ENCODE results near the gene MSH3.
"Not testable (repeated sequence)": the region's sequence is repeated elsewhere in the genome, so short reads cannot be mapped to it uniquely, and the experiment has no call there.

Gene MSH3

GRCh38 chr5:80866371-80866770 lies 211.9 kb downstream of the MSH3 start:
- H3K4me3 ChIP-seq (ENCODE audit: low read length): no peak overlapping the region
- no peak for TF ChIP-seq ZNF274 (IDR thresholded peaks at IDR 0.05; ENCODE audit: low read depth, low read length)

GRCh38 chr5:80867233-80867632 lies 212.8 kb downstream of the MSH3 start:
- no peak for TF ChIP-seq ZNF274 (IDR thresholded peaks at IDR 0.05; ENCODE audit: low read depth, low read length)
- H3K4me3 ChIP-seq (ENCODE audit: low read length): no peak overlapping the region

GRCh38 chr5:80870442-80870841 lies 216.0 kb downstream of the MSH3 start:
- TF ChIP-seq ZNF274 (IDR thresholded peaks at IDR 0.05; ENCODE audit: low read depth, low read length): no peak
- H3K4me3 ChIP-seq (ENCODE audit: low read length): no peak overlapping the region

DNA sequence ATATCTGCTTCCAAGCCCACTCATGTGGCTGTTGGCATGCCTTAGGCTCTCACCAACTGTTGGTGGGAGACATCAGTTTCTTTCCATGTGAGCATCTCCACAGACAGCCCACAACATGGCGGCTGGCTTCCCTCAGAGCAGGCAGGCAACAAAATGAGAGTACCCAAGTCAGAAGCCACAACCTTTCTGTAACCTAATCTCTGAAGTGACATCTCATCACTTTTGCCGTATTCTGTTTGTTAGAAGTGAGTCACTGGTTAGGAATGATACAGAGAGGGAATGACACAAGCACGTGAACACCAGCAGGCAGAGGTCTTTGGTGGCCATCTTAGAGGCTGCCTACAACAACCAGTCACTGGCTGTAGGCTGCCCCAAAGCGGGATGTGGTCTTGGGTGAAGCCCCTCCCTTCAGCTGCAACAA lies 217.1 kb downstream of the MSH3 start:
- no peak for TF ChIP-seq ZNF274 (IDR thresholded peaks at IDR 0.05; ENCODE audit: low read depth, low read length)
- no peak overlapping the region for H3K4me3 ChIP-seq (ENCODE audit: low read length)

DNA sequence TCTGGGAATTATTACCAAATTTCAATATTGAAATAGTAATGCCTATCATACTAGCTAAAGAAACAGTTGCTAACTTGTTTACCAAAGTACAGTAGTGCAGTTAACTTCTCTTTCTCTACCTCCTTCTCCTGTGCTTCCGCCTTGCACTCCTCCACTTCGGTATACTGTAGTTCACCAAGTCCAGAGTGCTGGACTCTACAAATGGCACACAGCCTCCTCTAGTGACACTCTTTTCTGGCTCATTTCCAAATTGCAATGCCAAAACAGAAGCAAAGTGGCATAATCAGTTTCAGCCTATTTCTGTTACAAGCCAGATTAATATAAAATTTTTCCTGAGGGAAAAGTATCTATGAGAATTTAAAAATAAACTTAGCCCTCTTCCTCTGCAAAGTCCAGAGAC lies 219.7 kb downstream of the MSH3 start:
- no peak for TF ChIP-seq ZNF274 (IDR thresholded peaks at IDR 0.05; ENCODE audit: low read depth, low read length)
- no peak overlapping the region for H3K4me3 ChIP-seq (ENCODE audit: low read length)

DNA sequence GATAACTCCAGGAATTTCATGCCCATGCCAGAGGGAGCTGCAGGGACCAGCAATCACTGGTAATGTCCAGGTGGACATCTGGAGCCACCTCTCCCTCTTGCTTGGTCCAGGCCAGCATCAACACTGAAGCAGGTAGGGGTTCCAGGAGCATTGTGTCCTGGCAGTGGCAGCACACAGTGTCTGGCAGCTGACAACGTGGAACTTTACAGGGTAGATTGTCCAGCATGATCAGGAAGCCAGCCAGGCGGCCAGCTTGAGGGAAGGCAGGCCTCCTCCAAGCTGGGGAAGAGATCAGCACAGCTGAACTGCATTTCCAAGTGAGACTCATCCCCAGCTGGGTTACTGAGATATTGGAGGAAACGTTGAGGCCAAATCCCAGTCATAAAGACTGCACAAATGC lies 223.1 kb downstream of the MSH3 start:
- H3K4me3 ChIP-seq (ENCODE audit: low read length): no peak overlapping the region
- TF ChIP-seq ZNF274 (IDR thresholded peaks at IDR 0.05; ENCODE audit: low read depth, low read length): no peak

DNA sequence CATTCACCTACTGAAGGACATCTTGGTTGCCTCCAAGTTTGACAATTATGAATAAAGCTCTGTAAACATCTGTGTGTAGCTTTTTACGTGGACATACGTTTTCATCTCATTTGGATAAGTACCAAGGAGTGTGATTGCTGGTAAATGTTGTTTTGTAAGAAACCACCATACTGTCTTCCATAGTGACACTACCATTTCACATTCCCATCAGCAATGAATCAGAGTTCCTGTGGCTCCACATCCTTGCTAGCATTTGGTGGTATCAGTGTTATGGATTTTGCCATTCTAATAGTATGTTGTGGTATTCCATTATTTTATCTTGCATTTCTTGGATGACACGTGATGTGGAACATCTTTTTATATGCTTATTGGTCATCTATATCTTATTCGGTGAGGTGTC lies 227.3 kb downstream of the MSH3 start:
- no peak for TF ChIP-seq ZNF274 (IDR thresholded peaks at IDR 0.05; ENCODE audit: low read depth, low read length)
- H3K4me3 ChIP-seq (ENCODE audit: low read length): no peak overlapping the region

DNA sequence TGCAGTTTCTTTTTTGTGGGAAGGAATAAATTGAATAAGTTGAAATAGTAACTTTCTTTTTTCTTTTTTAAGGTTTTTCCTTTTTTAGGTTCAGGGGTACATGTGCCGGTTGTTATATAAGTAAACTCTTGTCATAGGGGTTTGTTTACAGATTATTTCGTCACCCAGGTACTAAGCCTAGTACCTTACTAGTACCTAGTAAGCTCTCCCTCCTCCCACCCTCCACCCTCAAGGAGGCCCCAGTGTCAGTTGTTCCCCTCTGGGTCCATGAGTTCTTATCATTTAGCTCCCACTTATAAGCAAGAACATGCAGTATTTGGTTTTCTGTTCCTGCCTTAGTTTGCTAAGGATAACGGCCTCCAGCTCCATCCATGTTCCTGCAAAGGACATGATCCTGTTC lies 228.9 kb downstream of the MSH3 start:
- H3K4me3 ChIP-seq (ENCODE audit: low read length): not testable (repeated sequence)

- no peak for TF ChIP-seq ZNF274 (IDR thresholded peaks at IDR 0.05; ENCODE audit: low read depth, low read length)
- H3K4me3 ChIP-seq (ENCODE audit: low read length): no peak overlapping the region
Measured at GRCh38 chr5:80884086-80884813, 229.8 kb downstream of the MSH3 start.

- H3K4me3 ChIP-seq (ENCODE audit: low read length): no peak overlapping the region
- no peak for TF ChIP-seq ZNF274 (IDR thresholded peaks at IDR 0.05; ENCODE audit: low read depth, low read length)
Measured at GRCh38 chr5:80884929-80885328, 230.5 kb downstream of the MSH3 start.

GRCh38 chr5:80885396-80886000 lies 231.0 kb downstream of the MSH3 start:
- H3K4me3 ChIP-seq (ENCODE audit: low read length): no peak overlapping the region
- no peak for TF ChIP-seq ZNF274 (IDR thresholded peaks at IDR 0.05; ENCODE audit: low read depth, low read length)

DNA sequence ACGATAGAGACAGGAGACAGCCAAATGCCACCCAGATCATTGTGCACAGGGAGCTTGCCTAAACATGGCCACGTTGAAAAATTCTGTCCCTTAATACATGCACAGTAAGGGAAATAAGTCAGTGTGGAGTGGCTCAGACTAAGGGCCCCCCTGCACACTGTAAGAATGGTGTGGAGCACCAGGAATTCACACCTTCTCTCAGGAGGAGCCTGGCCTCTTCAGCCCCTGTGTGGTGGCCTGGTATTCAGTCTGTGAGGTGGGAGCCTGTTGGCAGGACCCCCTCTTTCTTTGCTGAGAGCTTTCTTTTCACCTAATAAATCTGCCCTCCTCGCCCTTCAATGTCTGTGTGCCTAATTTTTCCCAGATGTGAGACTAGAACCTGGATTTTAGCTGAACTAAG lies 239.6 kb downstream of the MSH3 start:
- TF ChIP-seq ZNF274 (IDR thresholded peaks at IDR 0.05; ENCODE audit: low read depth, low read length): no peak
- H3K4me3 ChIP-seq (ENCODE audit: low read length): no peak overlapping the region

DNA sequence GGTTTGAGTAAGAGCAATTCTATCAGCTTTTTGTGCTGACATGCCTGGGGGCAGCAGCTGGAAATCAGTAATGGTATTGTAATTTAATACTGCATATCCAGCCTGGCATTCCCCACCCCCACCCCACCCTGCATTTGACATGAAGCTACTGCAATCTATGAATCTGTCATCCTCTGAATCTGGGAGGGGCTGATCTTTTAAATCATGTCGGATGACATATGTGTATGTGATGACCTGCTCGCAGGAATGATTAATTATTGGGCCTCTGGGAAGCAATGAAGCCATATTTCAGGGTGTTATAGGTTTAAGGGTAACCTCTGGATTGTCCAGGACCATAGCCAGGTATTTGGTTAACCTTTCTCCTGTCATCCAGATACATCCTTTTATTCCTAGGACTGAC lies 241.1 kb downstream of the MSH3 start:
- no peak for TF ChIP-seq ZNF274 (IDR thresholded peaks at IDR 0.05; ENCODE audit: low read depth, low read length)

DNA sequence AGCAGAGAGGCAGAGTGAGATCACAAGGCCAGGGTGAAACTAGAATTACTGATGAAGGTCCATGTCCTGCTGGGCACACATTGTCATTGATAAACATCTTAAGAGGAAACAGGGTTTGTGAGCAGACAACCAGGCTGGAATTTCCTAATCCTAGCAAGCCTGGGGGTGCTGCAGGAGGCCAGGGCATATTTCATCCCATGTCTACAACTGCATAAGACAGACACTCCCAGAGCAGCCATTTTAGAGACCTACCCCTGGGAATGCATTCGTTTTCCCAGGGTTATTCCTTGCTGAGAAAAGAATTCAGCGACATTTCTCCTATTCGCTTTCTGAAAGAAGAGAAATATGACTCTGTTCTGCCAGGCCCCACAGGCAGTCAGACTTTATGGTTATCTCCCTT lies 248.2 kb downstream of the MSH3 start:
- H3K4me3 ChIP-seq (ENCODE audit: low read length): not testable (repeated sequence)

More for the DNA sequence above, 241.1 kb downstream of the MSH3 start:
- no peak overlapping the region for H3K4me3 ChIP-seq (ENCODE audit: low read length)

DNA sequence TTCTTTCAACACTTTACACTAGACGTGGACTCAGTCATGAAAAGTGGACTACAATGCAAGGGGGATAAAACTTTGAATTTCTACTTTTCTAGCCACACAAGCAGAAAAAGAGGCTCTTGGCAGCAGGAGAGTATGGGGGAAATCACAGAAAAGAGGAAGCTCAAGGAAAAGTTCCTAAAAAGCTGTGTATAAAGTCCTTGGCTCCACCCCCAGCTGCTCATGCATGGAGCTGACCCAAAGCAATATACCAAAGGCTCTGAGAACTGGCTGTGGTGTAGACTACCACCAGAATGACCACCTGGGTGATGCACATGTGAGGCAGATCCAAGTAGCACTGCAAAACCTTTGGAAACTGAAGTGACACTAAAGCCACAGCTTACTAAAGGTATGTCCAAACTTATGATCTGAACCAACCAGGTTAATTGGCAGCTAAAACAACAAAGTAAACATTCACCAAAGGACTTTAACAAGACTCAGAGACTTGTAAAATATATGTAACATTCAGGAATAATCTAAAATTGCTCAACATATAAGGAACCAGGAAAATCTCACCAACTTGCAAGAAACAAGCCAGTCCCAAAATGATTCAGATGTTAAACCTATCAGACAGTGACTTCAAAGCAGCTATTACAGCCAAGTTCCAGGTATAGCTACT lies 250.2 kb downstream of the MSH3 start:
- no peak for TF ChIP-seq ZNF274 (IDR thresholded peaks at IDR 0.05; ENCODE audit: low read depth, low read length)
- H3K4me3 ChIP-seq (ENCODE audit: low read length): no peak overlapping the region

Data from GM08714 (cell line).